ENCODE data around the gene KIAA0753. TPM values are rescaled to one million over a fixed set of nuclear protein-coding genes. Genes with fewer than 3 reads are reported as not detected.

KIAA0753 gene
- total and polyA plus RNA-seq, 9 of the 15 experiments (the other 6 are each of a cell fraction or from before 2014, with no cell fraction given): 2.0 to 9.0 (median 6.9) TPM

DNA sequence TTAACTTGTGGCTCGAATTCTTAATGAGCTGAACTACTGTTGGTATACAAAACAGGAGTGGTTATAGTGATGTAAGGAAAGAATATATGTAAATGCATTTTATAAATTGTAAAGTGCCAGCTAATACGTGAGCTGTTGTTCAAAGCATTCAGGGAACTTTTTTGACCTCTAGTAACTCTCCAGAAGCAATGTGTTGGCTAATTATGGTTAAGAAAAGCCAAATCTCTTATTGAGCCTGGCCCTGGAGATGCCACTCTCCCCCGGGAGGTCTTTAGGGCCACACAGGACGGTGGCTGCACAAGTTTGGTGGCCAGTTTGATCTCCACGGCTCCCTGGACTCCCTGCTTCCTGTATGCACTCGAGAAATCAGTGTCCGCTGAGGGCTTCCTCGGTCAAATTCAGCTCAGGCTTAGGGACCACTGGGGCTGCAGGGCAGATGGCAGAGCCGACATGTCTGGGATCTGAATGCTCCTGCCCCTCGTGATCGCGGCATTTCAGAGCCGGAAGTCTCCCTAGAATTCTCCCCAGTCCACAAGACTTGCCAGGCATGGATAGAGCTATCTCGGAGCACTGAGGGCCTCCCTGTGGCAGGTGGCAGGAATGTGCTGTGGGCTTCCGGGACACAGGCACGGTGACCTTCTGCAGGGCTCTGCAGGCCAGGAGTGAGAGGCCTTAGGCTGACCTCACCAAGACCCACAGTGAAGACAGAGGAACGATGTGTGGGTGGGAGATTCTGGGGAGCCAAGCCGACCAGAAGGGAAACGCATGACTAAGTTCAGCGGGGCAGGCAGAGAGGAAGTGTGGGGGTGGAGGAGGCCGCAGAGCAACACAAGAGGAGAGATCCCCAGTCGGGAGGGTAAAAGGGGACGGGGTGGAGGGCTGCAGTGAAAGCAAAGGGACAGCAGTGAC, 65.6 kb downstream of the KIAA0753 start (continued):
- TF ChIP-seq, protein P1, sequence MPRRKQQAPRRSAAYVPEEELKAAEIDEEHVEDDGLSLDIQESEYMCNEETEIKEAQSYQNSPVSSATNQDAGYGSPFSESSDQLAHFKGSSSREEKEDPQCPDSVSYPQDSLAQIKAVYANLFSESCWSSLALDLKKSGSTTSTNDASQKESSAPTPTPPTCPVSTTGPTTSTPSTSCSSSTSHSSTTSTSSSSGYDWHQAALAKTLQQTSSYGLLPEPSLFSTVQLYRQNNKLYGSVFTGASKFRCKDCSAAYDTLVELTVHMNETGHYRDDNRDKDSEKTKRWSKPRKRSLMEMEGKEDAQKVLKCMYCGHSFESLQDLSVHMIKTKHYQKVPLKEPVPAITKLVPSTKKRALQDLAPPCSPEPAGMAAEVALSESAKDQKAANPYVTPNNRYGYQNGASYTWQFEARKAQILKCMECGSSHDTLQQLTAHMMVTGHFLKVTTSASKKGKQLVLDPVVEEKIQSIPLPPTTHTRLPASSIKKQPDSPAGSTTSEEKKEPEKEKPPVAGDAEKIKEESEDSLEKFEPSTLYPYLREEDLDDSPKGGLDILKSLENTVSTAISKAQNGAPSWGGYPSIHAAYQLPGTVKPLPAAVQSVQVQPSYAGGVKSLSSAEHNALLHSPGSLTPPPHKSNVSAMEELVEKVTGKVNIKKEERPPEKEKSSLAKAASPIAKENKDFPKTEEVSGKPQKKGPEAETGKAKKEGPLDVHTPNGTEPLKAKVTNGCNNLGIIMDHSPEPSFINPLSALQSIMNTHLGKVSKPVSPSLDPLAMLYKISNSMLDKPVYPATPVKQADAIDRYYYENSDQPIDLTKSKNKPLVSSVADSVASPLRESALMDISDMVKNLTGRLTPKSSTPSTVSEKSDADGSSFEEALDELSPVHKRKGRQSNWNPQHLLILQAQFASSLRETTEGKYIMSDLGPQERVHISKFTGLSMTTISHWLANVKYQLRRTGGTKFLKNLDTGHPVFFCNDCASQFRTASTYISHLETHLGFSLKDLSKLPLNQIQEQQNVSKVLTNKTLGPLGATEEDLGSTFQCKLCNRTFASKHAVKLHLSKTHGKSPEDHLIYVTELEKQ (CRISPR knock-in tag; IDR thresholded peaks at IDR 0.05): no peak
- TF ChIP-seq NR1H2 (CRISPR knock-in tag; IDR thresholded peaks at IDR 0.05) (no peak), NFRKB (IDR thresholded peaks at IDR 0.05; ENCODE audit: low read depth) (0 out of 2 replicates have a peak, but pooled peaks have one; percentile 60), TAF9B (IDR thresholded peaks at IDR 0.05; ENCODE audit: partially characterized antibody) (no peak), CBX8 (IDR thresholded peaks at IDR 0.05; ENCODE audit: borderline replicate concordance, extremely low read depth, low read depth, low read length, poor library complexity, severe bottlenecking) (no peak), FOXJ2 (tag; IDR thresholded peaks at IDR 0.05) (no peak), RB1 (IDR thresholded peaks at IDR 0.05; ENCODE audit: low read depth) (no peak), ZNF174 (CRISPR knock-in tag; IDR thresholded peaks at IDR 0.05) (no peak), MAFG (tag; conservative IDR thresholded peaks at IDR 0.05) (no peak), SNRNP70 (optimal IDR thresholded peaks at IDR 0.05; ENCODE audit: low read depth, low read length) (no peak), HDAC1 (IDR thresholded peaks at IDR 0.05) (no peak), TAF15 (IDR thresholded peaks at IDR 0.05; ENCODE audit: low read depth, low read length) (no peak), MAFK (IDR thresholded peaks at IDR 0.05; ENCODE audit: low read length) (no peak)
- TF ChIP-seq, protein P2, sequence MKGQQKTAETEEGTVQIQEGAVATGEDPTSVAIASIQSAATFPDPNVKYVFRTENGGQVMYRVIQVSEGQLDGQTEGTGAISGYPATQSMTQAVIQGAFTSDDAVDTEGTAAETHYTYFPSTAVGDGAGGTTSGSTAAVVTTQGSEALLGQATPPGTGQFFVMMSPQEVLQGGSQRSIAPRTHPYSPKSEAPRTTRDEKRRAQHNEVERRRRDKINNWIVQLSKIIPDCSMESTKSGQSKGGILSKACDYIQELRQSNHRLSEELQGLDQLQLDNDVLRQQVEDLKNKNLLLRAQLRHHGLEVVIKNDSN (CRISPR knock-in tag; IDR thresholded peaks at IDR 0.05): no peak
- TF ChIP-seq, protein P3, sequence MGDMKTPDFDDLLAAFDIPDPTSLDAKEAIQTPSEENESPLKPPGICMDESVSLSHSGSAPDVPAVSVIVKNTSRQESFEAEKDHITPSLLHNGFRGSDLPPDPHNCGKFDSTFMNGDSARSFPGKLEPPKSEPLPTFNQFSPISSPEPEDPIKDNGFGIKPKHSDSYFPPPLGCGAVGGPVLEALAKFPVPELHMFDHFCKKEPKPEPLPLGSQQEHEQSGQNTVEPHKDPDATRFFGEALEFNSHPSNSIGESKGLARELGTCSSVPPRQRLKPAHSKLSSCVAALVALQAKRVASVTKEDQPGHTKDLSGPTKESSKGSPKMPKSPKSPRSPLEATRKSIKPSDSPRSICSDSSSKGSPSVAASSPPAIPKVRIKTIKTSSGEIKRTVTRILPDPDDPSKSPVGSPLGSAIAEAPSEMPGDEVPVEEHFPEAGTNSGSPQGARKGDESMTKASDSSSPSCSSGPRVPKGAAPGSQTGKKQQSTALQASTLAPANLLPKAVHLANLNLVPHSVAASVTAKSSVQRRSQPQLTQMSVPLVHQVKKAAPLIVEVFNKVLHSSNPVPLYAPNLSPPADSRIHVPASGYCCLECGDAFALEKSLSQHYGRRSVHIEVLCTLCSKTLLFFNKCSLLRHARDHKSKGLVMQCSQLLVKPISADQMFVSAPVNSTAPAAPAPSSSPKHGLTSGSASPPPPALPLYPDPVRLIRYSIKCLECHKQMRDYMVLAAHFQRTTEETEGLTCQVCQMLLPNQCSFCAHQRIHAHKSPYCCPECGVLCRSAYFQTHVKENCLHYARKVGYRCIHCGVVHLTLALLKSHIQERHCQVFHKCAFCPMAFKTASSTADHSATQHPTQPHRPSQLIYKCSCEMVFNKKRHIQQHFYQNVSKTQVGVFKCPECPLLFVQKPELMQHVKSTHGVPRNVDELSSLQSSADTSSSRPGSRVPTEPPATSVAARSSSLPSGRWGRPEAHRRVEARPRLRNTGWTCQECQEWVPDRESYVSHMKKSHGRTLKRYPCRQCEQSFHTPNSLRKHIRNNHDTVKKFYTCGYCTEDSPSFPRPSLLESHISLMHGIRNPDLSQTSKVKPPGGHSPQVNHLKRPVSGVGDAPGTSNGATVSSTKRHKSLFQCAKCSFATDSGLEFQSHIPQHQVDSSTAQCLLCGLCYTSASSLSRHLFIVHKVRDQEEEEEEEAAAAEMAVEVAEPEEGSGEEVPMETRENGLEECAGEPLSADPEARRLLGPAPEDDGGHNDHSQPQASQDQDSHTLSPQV (IDR thresholded peaks at IDR 0.05): peak; percentile 50; the same call in 1 of the 2 replicates
- TF ChIP-seq, protein P4, sequence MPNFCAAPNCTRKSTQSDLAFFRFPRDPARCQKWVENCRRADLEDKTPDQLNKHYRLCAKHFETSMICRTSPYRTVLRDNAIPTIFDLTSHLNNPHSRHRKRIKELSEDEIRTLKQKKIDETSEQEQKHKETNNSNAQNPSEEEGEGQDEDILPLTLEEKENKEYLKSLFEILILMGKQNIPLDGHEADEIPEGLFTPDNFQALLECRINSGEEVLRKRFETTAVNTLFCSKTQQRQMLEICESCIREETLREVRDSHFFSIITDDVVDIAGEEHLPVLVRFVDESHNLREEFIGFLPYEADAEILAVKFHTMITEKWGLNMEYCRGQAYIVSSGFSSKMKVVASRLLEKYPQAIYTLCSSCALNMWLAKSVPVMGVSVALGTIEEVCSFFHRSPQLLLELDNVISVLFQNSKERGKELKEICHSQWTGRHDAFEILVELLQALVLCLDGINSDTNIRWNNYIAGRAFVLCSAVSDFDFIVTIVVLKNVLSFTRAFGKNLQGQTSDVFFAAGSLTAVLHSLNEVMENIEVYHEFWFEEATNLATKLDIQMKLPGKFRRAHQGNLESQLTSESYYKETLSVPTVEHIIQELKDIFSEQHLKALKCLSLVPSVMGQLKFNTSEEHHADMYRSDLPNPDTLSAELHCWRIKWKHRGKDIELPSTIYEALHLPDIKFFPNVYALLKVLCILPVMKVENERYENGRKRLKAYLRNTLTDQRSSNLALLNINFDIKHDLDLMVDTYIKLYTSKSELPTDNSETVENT (CRISPR knock-in tag; IDR thresholded peaks at IDR 0.05): no peak

Measured in K562 (cell line).